Endothelial cell of umbilical vein (primary cell): Measurements from ENCODE around the gene SLC5A10. TPM values are rescaled to one million over a fixed set of nuclear protein-coding genes. Genes with fewer than 3 reads are reported as not detected.

Experiments used
- BruUV-seq: library from RNA; stranded (reverse); fragments of 400-500 nt; replicated peaks from 2 replicates; lab custom pipeline; 2021; lab: Mats Ljungman, UMichigan
- CTCF ChIA-PET: fragments of 300-600, 350-600 bp; sonication (Branson Sonifier 250); formaldehyde crosslinking; loops from one replicate; lab custom pipeline; 2021; ENCODE audit warnings: antibody characterized with exemption, inconsistent platforms; lab: Charles Lee
- POLR2A ChIA-PET: fragments of 300-600, 350-600 bp; sonication (Branson Sonifier 250); formaldehyde crosslinking; loops from one replicate; lab custom pipeline; 2021; ENCODE audit warnings: antibody characterized with exemption, inconsistent platforms; lab: Charles Lee
- DNase-seq: peaks from one replicate; pipeline ENCODE4 v3.0.0-alpha.2; 2011; ENCODE audit warnings: low read depth, low spot score
- FAIRE-seq: peaks from 2 replicates; lab custom pipeline; 2011; peaks lifted over from hg19 to GRCh38; lab: Jason Lieb, UNC
- H2AFZ ChIP-seq: 2 replicates; pipeline ENCODE4 v1.6.0; 2012; ENCODE audit warnings: low read depth, low read length, control low read depth, inconsistent platforms
- H3K27ac ChIP-seq: 2 replicates; pipeline ENCODE4 v1.5.1; 2011; ENCODE audit warnings: low read depth, mild to moderate bottlenecking, control low read depth, low read length, moderate library complexity; ENCODE audit not compliant: insufficient read depth
- H3K27me3 ChIP-seq, 2 experiments: 2 replicates each; pipeline versions ENCODE4 v1.6.0 to v1.6.1; 2011; ENCODE audit warnings: low read length in 2 of 2, mixed read lengths in 1 of 2; ENCODE audit not compliant: control insufficient read depth in 2 of 2, insufficient read depth in 2 of 2
- H3K36me3 ChIP-seq, 2 experiments: 2 replicates in 1 of 2; 3 replicates in 1 of 2; pipeline ENCODE4 v1.5.1; 2011; ENCODE audit warnings: low read length in 2 of 2, mild to moderate bottlenecking in 1 of 2, moderate library complexity in 1 of 2; ENCODE audit not compliant: control insufficient read depth in 2 of 2, insufficient read depth in 2 of 2; ENCODE audit errors: extremely low read depth in 1 of 2
- H3K4me1 ChIP-seq: 3 replicates; pipeline ENCODE4 v1.5.1; 2011; ENCODE audit warnings: mild to moderate bottlenecking, low read length; ENCODE audit not compliant: control insufficient read depth, insufficient read depth; ENCODE audit errors: extremely low read depth
- H3K4me2 ChIP-seq: 2 replicates; pipeline ENCODE4 v1.6.1; 2011; ENCODE audit warnings: low read length, control low read depth, mixed read lengths; ENCODE audit not compliant: insufficient read depth
- H3K4me3 ChIP-seq, 3 experiments: fragments of 200-600 bp in 1 of 3; sonication (generic), shearing (Covaris generic) in 1 of 3; replicated peaks in 1 of 3; 2 replicates each; pipeline ENCODE4 v1.5.1; 2011 to 2016; ENCODE audit warnings: control low read depth in 3 of 3, low read length in 3 of 3, mild to moderate bottlenecking in 2 of 3, inconsistent platforms in 1 of 3, low read depth in 1 of 3, moderate library complexity in 1 of 3; ENCODE audit not compliant: insufficient read depth in 1 of 3
- H3K79me2 ChIP-seq: 2 replicates; pipeline ENCODE4 v1.6.0; 2012; ENCODE audit warnings: low read length, inconsistent platforms; ENCODE audit not compliant: control insufficient read depth, insufficient read depth
- H3K9ac ChIP-seq: replicated peaks from 2 replicates; pipeline ENCODE3; 2011; ENCODE audit warnings: low read length, control low read depth; ENCODE audit not compliant: insufficient read depth; ENCODE audit errors: extremely low read depth
- H3K9me1 ChIP-seq: replicated peaks from 3 replicates; pipeline ENCODE4 v1.6.0; 2011; ENCODE audit warnings: mild to moderate bottlenecking, low read length; ENCODE audit not compliant: control insufficient read depth, insufficient read depth; ENCODE audit errors: extremely low read depth
- H3K9me3 ChIP-seq: replicated peaks from 2 replicates; pipeline ENCODE4 v1.5.1; 2012; ENCODE audit warnings: low read length, inconsistent platforms; ENCODE audit not compliant: control insufficient read depth, insufficient read depth
- H4K20me1 ChIP-seq: replicated peaks from 2 replicates; pipeline ENCODE3; 2011; ENCODE audit warnings: mild to moderate bottlenecking, low read length; ENCODE audit not compliant: control insufficient read depth, insufficient read depth; ENCODE audit errors: extremely low read depth
- CTCF ChIP-seq, 2 donors: IDR thresholded peaks; 1 replicate in 1 of 2; 2 replicates in 1 of 2; pipeline ENCODE4 v1.5.1; 2011; ENCODE audit warnings: low read length in 2 of 2, mild to moderate bottlenecking in 2 of 2, moderate library complexity in 2 of 2, control low read depth in 1 of 2, inconsistent platforms in 1 of 2, low read depth in 1 of 2; ENCODE audit not compliant: insufficient read depth in 1 of 2; ENCODE audit errors: extremely low read depth in 1 of 2
- EZH2 ChIP-seq: IDR thresholded peaks from 2 replicates; pipeline ENCODE4 v1.6.1; 2012; ENCODE audit warnings: borderline replicate concordance, low read depth, mild to moderate bottlenecking, moderate library complexity, low read length, inconsistent platforms; ENCODE audit not compliant: severe bottlenecking
- FOS ChIP-seq: IDR thresholded peaks from 2 replicates; pipeline ENCODE4 v1.6.1; 2011; ENCODE audit warnings: mild to moderate bottlenecking, low read length, moderate library complexity, borderline replicate concordance; ENCODE audit not compliant: insufficient read depth
- GATA2 ChIP-seq: IDR thresholded peaks from 2 replicates; pipeline ENCODE4 v1.7.0; 2011; ENCODE audit warnings: low read depth, mild to moderate bottlenecking, moderate library complexity, mixed read lengths, low read length; ENCODE audit not compliant: insufficient read length, insufficient read depth
- JUN ChIP-seq: IDR thresholded peaks from 2 replicates; pipeline ENCODE4 v1.6.1; 2011; ENCODE audit warnings: borderline replicate concordance, low read depth; ENCODE audit not compliant: insufficient read length, insufficient read depth
- MAX ChIP-seq: IDR thresholded peaks from 2 replicates; pipeline ENCODE4 v1.6.1; 2011; ENCODE audit not compliant: insufficient read depth, insufficient read length
- MYC ChIP-seq: IDR thresholded peaks from one replicate; pipeline ENCODE4 v1.6.1; 2011; ENCODE audit warnings: mild to moderate bottlenecking, low read depth, low read length
- POLR2A ChIP-seq: IDR thresholded peaks from 2 replicates; pipeline ENCODE4 v1.6.1; 2012; ENCODE audit warnings: low read depth, mild to moderate bottlenecking, control low read depth, low read length
- POLR2AphosphoS5 ChIP-seq: IDR thresholded peaks from 2 replicates; pipeline ENCODE4 v1.6.1; 2012; ENCODE audit warnings: low read depth, mild to moderate bottlenecking, control low read depth, low read length, moderate library complexity; ENCODE audit not compliant: insufficient read depth
- dilution Hi-C: fragments of 300-500 bp; cut with MboI; formaldehyde crosslinking; loops from one replicate; pipeline ENCODE4 v1.15.0; 2019; ENCODE audit warnings: low sequenced_read_pairs; ENCODE audit not compliant: extremely low pct_ligation_motif_present
- intact Hi-C: fragments of 100-400 bp; cut with micrococcal nuclease; formaldehyde crosslinking; loops from one replicate; pipeline ENCODE4 v1.10.0; 2022
- polyA plus RNA-seq, 4 experiments: library from polyadenylated mRNA; depleted of rRNA in 3 of 4; stranded (reverse) in 3 of 4; unstranded in 1 of 4; fragments of >200 nt; gene quantifications; 2 replicates each; pipeline versions ENCODE4 v1.2.1 to v1.2.3, GENCODE V29; 2011 to 2012; ENCODE audit warnings: missing spikeins in 1 of 4
- total RNA-seq: library from RNA; stranded (reverse); gene quantifications from 2 replicates; pipeline ENCODE4 v1.2.3, GENCODE V29; 2021

The SLC5A10 gene
- total and polyA plus RNA-seq, 2 donors (not counting 3 experiments of a cell fraction or from before 2014, with no cell fraction given): not detected

GRCh38 chr17:18950944-18951905, 740 bp upstream of the SLC5A10 start:
- Histone ChIP-seq H3K36me3 (no peaks in the 10 kb centered on the region), H3K4me1 (no peaks in the 10 kb centered on the region), H2AFZ (no peak overlapping the region), H3K9me1 (no peaks in the 10 kb centered on the region), H3K79me2 (no peaks in the 10 kb centered on the region), H3K9ac (no peak overlapping the region), H3K27ac (no peak overlapping the region), H3K4me3 (no peak overlapping the region), H4K20me1 (no peaks in the 10 kb centered on the region), H3K27me3 (peaks cover 3 to 16% of the 10 kb centered on the region in 2 experiments), H3K9me3 (no peaks in the 10 kb centered on the region), H3K4me2 (no peak overlapping the region)
- no TSS peak for BruUV-seq
- FAIRE-seq (no peak), DNase-seq (no peak)
- intact Hi-C loops: no loop called here
- POLR2A ChIA-PET: no interaction called here
- TF ChIP-seq EZH2 (no peak), MAX (no peak), MYC (no peak), POLR2A (no peak), JUN (no peak), FOS (no peak), CTCF (IDR thresholded peaks at IDR 0.05; ENCODE audit: extremely low read depth in 1 of 2, insufficient read depth in 1 of 2, low read depth in 1 of 2, low read length in 2 of 2) (no peak), POLR2AphosphoS5 (no peak), GATA2 (no peak)
- dilution Hi-C loops: no loop called here
- CTCF ChIA-PET: interaction anchor here (0.8 to 2.1 kb wide), 4 partner anchors 10 to 134 kb away, joined by 3 to 11 read pairs (median 6); no protein-coding TSS in a partner anchor
